K562 (cell line): ENCODE measurements around the gene GPR162. TPM values are rescaled to one million over a fixed set of nuclear protein-coding genes. Genes with fewer than 3 reads are reported as not detected.

Experiments used
- CREM ChIP-seq: IDR thresholded peaks from 2 replicates; pipeline ENCODE4 v1.6.1; 2014; ENCODE audit warnings: antibody characterized with exemption, low read depth
- DIDO1 ChIP-seq: fragments of 450-650 bp; IDR thresholded peaks from 2 replicates; pipeline ENCODE4 v1.6.1; 2016; ENCODE audit warnings: low read depth, missing biosample characterization, missing genetic modification characterization
- FOXJ3 ChIP-seq: sonication (generic); formaldehyde crosslinking; IDR thresholded peaks from 2 replicates; pipeline ENCODE4 v1.4.0; 2020; ENCODE audit warnings: mild to moderate bottlenecking, missing genetic modification reagents
- HDGF ChIP-seq: fragments of 450-650 bp; IDR thresholded peaks from 2 replicates; pipeline ENCODE4 v1.6.1; 2016
- THAP12 ChIP-seq: fragments of 250-450 bp; sonication (Bioruptor Pico); IDR thresholded peaks from 2 replicates; pipeline ENCODE4 v1.9.0; 2021; ENCODE audit warnings: mild to moderate bottlenecking, inconsistent platforms
- YBX1 ChIP-seq: fragments of 450-650 bp; IDR thresholded peaks from 2 replicates; pipeline ENCODE4 v1.7.1; 2016; ENCODE audit warnings: mild to moderate bottlenecking
- ZNF583 ChIP-seq: fragments of 250-450 bp; sonication (Bioruptor Pico); IDR thresholded peaks from 2 replicates; pipeline ENCODE4 v1.4.0; 2020
- ZNF584 ChIP-seq: fragments of 200-800 bp; sonication (Bioruptor generic); IDR thresholded peaks from 2 replicates; pipeline ENCODE4 v1.6.1; 2016; ENCODE audit warnings: low read depth, mild to moderate bottlenecking, missing genetic modification characterization, missing compliant biosample characterization
- polyA plus RNA-seq, 8 experiments: library from polyadenylated mRNA; depleted of rRNA in 4 of 8; stranded (reverse) in 5 of 8; unstranded in 3 of 8; fragments of >200 nt; fragmentation: Nextera tagmentation in 2 of 8; fragmentation: Illumina TruSeq in 1 of 8; extraction: Ambion mirVana in 2 of 8; extraction: Trizol in 1 of 8; gene quantifications; 2 replicates each; pipeline versions ENCODE4 v1.2.1 to v1.2.3, GENCODE V29; 2011 to 2014; ENCODE audit warnings: inconsistent platforms in 1 of 8, missing spikeins in 1 of 8
- total RNA-seq, 7 experiments: library from RNA; depleted of rRNA in 6 of 7; stranded (reverse); fragments of >200 nt in 6 of 7; fragmentation: Illumina TruSeq in 2 of 7; extraction: Trizol in 2 of 7; gene quantifications; 2 replicates each; pipeline versions ENCODE4 v1.2.1 to v1.2.3, GENCODE V29; 2011 to 2021; ENCODE audit warnings: low replicate concordance in 1 of 7
- TF ChIP-seq, protein P1 (sequence below): fragments of 450-650 bp; IDR thresholded peaks from 2 replicates; pipeline ENCODE4 v1.6.1; 2016; ENCODE audit warnings: mild to moderate bottlenecking, moderate library complexity
- TF ChIP-seq, protein P2 (sequence below): fragments of 450-650 bp; formaldehyde crosslinking; conservative IDR thresholded peaks from 2 replicates; pipeline ENCODE4 v1.4.0; 2022; ENCODE audit warnings: mild to moderate bottlenecking, missing genetic modification characterization

GPR162 gene
- total and polyA plus RNA-seq, 9 of the 15 experiments (the other 6 are each of a cell fraction or from before 2014, with no cell fraction given): 0.65 to 1.8 (median 1.1) TPM; not detected in 2

DNA sequence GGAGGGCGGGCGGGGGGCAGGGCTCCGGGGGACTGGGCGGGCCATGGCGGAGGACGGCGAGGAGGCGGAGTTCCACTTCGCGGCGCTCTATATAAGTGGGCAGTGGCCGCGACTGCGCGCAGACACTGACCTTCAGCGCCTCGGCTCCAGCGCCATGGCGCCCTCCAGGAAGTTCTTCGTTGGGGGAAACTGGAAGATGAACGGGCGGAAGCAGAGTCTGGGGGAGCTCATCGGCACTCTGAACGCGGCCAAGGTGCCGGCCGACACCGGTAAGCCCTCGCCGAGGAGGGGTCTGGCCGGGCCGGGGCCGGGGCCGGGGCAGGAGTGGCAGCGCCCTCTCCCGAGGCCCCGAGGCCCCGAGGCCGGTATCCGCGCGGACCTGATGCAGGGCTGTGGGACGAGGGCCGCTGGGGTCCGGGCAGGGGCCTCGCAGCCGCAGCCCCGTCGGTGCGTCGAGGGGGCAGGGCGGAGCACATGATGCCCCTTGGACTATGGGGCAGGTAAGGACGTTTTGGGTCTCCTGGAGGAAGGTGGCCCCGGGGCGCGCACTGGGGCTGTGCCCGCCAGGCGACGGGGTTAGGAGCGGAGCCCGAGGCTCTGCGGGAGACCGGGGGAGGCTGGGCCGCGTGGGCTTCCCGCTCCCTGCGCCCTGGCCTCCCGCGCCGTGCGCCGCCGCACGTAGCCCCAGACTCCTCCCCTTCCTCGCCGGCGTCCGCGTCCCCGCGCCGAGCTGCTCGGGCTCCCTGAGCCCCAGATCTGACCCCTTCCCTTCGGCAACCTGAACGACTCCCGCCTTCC, 46.0 kb downstream of the GPR162 start, which contains the start of gene TPI1 (continued):
- TF ChIP-seq, protein P1, sequence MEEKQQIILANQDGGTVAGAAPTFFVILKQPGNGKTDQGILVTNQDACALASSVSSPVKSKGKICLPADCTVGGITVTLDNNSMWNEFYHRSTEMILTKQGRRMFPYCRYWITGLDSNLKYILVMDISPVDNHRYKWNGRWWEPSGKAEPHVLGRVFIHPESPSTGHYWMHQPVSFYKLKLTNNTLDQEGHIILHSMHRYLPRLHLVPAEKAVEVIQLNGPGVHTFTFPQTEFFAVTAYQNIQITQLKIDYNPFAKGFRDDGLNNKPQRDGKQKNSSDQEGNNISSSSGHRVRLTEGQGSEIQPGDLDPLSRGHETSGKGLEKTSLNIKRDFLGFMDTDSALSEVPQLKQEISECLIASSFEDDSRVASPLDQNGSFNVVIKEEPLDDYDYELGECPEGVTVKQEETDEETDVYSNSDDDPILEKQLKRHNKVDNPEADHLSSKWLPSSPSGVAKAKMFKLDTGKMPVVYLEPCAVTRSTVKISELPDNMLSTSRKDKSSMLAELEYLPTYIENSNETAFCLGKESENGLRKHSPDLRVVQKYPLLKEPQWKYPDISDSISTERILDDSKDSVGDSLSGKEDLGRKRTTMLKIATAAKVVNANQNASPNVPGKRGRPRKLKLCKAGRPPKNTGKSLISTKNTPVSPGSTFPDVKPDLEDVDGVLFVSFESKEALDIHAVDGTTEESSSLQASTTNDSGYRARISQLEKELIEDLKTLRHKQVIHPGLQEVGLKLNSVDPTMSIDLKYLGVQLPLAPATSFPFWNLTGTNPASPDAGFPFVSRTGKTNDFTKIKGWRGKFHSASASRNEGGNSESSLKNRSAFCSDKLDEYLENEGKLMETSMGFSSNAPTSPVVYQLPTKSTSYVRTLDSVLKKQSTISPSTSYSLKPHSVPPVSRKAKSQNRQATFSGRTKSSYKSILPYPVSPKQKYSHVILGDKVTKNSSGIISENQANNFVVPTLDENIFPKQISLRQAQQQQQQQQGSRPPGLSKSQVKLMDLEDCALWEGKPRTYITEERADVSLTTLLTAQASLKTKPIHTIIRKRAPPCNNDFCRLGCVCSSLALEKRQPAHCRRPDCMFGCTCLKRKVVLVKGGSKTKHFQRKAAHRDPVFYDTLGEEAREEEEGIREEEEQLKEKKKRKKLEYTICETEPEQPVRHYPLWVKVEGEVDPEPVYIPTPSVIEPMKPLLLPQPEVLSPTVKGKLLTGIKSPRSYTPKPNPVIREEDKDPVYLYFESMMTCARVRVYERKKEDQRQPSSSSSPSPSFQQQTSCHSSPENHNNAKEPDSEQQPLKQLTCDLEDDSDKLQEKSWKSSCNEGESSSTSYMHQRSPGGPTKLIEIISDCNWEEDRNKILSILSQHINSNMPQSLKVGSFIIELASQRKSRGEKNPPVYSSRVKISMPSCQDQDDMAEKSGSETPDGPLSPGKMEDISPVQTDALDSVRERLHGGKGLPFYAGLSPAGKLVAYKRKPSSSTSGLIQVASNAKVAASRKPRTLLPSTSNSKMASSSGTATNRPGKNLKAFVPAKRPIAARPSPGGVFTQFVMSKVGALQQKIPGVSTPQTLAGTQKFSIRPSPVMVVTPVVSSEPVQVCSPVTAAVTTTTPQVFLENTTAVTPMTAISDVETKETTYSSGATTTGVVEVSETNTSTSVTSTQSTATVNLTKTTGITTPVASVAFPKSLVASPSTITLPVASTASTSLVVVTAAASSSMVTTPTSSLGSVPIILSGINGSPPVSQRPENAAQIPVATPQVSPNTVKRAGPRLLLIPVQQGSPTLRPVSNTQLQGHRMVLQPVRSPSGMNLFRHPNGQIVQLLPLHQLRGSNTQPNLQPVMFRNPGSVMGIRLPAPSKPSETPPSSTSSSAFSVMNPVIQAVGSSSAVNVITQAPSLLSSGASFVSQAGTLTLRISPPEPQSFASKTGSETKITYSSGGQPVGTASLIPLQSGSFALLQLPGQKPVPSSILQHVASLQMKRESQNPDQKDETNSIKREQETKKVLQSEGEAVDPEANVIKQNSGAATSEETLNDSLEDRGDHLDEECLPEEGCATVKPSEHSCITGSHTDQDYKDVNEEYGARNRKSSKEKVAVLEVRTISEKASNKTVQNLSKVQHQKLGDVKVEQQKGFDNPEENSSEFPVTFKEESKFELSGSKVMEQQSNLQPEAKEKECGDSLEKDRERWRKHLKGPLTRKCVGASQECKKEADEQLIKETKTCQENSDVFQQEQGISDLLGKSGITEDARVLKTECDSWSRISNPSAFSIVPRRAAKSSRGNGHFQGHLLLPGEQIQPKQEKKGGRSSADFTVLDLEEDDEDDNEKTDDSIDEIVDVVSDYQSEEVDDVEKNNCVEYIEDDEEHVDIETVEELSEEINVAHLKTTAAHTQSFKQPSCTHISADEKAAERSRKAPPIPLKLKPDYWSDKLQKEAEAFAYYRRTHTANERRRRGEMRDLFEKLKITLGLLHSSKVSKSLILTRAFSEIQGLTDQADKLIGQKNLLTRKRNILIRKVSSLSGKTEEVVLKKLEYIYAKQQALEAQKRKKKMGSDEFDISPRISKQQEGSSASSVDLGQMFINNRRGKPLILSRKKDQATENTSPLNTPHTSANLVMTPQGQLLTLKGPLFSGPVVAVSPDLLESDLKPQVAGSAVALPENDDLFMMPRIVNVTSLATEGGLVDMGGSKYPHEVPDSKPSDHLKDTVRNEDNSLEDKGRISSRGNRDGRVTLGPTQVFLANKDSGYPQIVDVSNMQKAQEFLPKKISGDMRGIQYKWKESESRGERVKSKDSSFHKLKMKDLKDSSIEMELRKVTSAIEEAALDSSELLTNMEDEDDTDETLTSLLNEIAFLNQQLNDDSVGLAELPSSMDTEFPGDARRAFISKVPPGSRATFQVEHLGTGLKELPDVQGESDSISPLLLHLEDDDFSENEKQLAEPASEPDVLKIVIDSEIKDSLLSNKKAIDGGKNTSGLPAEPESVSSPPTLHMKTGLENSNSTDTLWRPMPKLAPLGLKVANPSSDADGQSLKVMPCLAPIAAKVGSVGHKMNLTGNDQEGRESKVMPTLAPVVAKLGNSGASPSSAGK: peak; percentile 50; the same call in 1 of the 2 replicates
- TF ChIP-seq, protein P2, sequence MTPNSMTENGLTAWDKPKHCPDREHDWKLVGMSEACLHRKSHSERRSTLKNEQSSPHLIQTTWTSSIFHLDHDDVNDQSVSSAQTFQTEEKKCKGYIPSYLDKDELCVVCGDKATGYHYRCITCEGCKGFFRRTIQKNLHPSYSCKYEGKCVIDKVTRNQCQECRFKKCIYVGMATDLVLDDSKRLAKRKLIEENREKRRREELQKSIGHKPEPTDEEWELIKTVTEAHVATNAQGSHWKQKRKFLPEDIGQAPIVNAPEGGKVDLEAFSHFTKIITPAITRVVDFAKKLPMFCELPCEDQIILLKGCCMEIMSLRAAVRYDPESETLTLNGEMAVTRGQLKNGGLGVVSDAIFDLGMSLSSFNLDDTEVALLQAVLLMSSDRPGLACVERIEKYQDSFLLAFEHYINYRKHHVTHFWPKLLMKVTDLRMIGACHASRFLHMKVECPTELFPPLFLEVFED (CRISPR knock-in tag): no peak
- TF ChIP-seq CREM (peak; percentile 42; the same call in 1 of the 2 replicates), ZNF583 (CRISPR knock-in tag) (no peak), DIDO1 (tag) (no peak), FOXJ3 (CRISPR knock-in tag) (no peak), THAP12 (CRISPR knock-in tag) (0 out of 2 replicates have a peak, but pooled peaks have one; percentile 48), HDGF (no peak), ZNF584 (CRISPR knock-in tag) (no peak), YBX1 (no peak)
